Sciatic nerve (tissue), 2 donors: ENCODE data around the gene CUBN. TPM values are rescaled to one million over a fixed set of nuclear protein-coding genes. Genes with fewer than 3 reads are reported as not detected.

ENCODE experiments used
- ATAC-seq: fragments of 200-7000 bp; cut with Tn5 transposase; one replicate; pipeline ENCODE4 v1.9.1; 2020; ENCODE audit warnings: mild to moderate bottlenecking, moderate library complexity
- DNase-seq: peaks from one replicate; pipeline ENCODE4 v3.0.0-alpha.2; 2020; ENCODE audit warnings: low spot score
- intact Hi-C: fragments of 100-400 bp; cut with DNase I; formaldehyde crosslinking; loops from one replicate; pipeline ENCODE4 v1.14.2; 2022
- total RNA-seq: library from RNA; stranded (reverse); fragmentation: NEBNext Ultra II Directional; extraction: Animal tissue kit (Norgen Biotek cat#: 25700); gene quantifications from one replicate; pipeline ENCODE4 v1.2.1, GENCODE V29; 2021
- donor health status: DM: no; HTN: no; CAD: no.
- donor health status: DM: no; HTN: no; CAD: no.

The CUBN gene
- total RNA-seq, 1 donor from 2014 or later, result 27.6 TPM

DNA sequence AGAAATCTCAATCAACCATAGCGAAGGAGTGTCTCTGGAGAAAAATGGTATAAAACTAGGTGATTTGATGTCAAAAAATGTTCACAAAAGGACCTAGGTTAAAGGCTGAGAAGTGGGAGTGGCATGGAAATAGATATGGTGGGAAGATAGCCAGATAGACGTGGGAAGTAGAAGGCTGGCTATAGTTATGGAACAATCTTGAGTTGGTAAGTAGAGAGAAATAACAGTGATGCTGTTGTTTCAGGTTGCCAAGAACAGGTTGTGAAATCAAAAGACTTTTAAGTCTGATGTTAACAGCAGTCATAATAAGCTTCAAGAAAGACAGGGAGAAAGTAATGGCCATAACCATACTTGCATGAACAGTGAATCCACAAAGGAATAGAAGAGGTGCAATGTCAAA is 206.3 kb downstream of the CUBN start:
- ATAC-seq (peak; percentile 73), DNase-seq (no peak)
- intact Hi-C loops, result loop anchor here (5.0 kb wide), 1 partner anchor 81 kb away; no protein-coding TSS in a partner anchor

DNA sequence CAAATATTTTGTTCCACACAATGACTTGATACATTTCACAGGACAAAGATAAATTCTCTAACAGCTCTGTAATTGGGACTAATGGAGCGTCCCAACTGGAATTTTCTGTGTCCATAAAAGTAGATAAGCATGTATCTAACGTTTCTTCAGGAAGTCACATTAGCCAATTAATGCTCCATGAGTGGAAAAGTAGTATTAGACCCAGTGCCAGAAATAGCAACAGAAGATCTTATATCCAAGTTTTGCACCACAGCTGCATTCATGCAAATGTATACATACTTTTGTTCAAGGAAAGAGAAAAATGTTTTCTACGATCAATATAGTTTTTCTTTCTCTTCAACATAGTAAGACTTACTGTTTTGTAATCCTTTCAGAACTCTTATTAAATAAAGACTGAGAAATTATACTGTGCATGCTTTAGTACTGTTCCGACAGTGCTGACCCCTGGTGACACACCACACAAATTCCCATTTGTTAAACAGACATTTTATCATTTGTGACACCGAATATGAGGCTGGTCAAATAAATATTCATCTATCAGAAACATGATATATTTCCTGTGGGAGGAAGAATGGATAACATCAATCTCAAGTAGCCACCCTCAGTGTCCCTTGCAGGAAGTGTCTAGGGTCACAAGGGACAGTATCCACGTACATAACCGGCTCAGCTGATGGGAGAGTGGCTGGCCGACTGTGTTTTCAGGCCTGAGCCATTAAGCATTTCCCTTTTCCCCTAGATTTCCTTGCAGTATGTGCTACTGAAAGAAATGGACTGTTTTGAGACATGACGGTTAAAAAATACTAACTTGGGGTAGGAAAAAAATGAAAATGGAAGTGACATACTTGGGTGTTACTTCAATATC is 210.3 kb downstream of the CUBN start:
- intact Hi-C loops, result no loop called here
- ATAC-seq (peak; percentile 38), DNase-seq (no peak)

DNA sequence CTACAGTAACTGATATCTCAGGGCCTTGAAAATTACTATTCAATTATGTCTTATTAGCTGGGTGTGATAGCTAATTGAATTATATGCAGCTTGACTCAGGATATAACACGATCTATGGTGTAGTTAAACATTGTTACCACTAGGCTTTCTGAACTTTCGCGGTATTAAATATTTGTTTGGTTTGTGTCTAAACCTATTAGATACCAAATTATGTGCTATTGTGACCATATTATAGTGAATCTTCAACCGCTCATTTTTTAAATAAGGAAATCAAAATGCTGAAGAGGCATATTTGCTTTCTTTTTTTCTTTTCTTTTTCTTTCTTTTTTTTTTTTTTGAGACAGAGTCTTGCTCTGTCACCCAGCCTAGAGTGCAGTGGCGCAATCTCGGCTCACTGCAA is 213.1 kb downstream of the CUBN start:
- intact Hi-C loops, result no loop called here
- ATAC-seq, result no peak
- no peak for DNase-seq

DNA sequence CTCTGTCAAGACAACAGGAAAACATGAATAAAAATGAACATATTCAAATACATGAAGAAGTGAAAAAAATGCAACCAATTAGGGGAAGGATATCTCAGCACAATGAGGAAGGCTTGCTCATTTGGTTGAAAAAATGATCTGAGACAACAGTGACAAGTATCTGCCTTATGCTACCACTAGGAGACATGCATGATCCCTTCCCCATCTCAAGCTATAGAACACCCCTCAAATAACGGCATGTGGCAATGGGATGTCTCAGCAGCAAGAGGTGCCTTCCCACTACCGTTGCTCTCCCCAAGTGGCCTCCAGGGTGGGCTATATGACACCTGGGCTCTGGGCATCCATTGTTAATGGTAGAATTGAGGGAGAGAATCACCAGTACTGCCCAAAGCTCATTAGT is 214.3 kb downstream of the CUBN start:
- no peak for ATAC-seq
- no peak for DNase-seq
- intact Hi-C loops, result no loop called here

DNA sequence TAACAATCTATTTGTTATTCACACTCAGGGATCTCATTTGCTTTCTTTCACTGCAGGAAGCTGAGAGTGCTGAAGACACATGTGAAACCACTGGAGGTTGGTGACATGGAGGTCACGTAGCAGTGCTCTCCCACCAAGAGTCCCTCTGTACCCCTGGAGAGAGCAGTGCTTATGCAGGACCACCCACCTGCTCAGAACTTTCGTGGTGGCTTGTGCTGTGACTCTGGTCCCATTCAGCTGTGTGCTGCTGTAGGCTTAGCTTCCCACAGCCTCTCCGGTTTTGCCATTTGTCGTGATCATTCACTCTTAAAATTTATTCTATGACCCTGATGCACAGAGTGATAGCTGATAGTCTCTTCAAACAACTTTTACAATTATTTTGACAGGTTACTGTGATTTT is 216.3 kb downstream of the CUBN start:
- intact Hi-C loops, result no loop called here
- DNase-seq (no peak), ATAC-seq (no peak)

DNA sequence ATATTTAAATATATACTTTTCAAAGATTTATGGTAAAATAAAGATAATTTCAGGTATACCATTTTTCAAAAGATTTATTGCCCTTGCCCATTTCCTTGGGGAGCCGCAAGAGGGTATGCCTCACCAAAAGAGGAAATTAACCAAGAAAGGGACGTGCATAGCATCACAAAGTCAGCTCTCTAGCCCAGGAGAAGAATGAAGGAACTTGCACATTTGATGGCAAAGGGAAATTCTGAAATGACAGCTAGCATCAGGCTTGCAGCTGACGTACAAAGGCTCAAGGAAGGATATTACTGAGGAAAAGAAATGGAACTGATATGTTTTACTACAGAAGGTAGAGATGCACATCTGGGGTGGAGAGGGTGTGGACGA is 218.8 kb downstream of the CUBN start:
- DNase-seq, result no peak
- intact Hi-C loops, result no loop called here
- no peak for ATAC-seq

DNA sequence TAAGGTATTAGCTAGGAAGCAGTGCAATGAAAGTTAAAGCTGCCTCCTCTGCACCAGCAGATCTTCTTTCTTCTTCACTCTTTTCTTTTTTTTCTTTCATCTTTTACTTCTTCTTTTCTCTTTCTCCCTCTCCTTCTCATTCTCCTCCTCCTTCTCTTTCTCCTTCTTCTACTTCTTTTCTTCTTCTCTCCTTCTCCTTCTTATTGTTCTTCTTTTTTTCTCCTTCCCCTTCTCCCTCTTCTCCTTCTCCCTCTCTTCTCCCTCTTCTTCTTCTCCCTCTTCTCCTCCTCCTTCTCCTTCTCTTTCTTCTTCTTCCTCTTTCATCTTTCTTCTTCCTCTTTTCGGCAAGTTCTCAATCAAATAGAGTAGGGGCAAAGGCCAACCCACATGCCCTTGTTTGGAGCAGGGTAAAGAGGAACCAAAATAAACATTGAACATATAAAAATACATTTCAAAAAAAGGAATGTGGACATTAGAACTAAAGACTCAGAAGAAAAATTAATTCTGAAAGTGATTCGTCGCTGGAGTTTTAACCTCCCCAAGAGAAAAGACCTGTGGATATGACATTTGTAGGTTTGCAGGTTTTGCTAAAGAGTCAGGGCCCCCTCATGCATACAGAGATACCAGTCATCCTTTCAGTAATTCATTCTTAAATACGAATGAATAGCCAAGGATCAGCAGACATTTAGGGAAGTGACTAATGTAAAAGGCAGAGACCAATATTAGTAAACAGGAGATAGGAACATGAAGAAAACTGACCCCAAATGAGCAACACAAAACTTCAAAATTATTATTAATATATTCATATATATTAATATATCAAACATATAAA is 219.4 kb downstream of the CUBN start:
- intact Hi-C loops, result no loop called here
- no peak for ATAC-seq
- DNase-seq, result no peak

DNA sequence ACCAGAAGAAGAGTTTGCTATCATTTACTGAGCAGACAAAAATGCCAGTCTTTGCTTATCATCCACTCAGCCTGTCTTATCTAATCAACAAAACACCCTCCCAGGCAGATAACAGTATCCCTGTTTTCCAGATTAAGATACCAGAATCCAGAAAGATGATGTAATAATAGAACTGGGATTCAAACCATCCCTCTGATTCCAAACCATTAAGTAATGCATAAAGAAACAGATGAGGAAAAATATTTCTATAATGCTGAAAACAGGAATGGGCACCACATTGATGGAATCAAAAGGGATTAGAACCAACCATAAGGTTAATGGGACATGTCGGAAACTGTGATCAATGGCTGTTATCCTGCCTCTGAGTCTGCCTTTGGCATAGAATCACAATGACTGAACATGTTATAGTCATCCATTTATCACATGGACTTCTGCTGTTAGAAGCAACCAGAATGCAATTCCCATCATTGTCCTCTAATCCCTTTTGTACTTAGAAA is 220.3 kb downstream of the CUBN start:
- ATAC-seq, result no peak
- DNase-seq, result no peak
- intact Hi-C loops, result no loop called here

DNA sequence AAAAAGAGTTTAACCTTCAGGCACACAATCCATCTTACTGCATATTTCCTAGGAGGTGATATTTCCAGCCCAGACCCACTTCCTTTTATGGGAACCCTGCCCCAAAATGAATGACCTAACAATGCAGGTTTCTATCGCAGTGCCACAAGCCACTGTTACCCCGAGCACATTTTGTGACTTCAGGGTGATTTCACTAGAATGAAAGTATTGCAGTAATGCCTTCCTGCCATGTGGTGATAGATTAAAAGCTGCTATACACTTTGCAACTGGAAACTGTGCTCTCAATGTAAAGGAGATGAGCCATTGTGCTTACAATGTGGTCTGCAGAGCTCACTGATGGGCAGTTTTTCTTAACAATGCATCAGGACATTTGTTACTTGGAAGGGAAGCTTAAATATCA is 221.9 kb downstream of the CUBN start:
- DNase-seq (no peak), ATAC-seq (no peak)
- intact Hi-C loops, result no loop called here

DNA sequence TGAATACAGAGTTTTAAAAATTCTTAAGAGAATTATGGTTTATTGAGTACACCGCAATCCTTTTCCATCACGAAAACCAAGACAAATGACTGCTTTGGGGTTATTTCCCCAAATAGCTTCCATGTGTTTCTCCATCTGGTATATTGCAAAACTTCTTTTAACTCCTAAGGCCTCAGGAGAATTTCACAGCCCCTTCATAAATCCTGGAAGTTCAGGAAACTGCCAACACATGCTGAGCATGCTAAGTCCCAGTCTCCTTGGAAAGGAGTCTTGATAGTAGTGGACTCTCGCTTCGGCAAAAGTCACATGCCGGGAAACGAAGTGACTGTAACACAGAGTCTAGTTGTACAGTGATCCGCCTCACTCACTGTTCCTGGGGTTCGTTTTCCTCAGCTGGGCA is 224.3 kb downstream of the CUBN start:
- DNase-seq (no peak), ATAC-seq (peak; percentile 95)
- intact Hi-C loops, result no loop called here

DNA sequence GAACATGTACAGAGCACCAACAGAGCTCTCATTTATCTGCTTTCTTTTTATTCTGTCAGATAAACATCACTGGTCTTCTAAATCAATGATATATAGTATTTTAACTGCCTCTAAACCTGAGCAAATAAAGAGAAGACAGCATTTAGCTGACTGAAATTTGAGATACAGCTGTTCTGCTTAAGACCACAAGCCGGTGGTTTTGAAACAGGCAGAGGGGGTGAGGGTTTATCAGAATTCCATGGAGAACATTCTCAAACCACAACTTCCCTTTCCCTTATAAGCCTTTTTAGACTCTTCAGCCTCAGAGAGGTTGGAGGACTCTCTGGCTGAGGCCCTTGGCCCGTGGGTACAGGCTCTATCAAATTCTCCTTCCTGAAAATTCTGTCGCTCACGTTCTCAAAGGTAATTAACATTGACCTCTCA is 225.0 kb downstream of the CUBN start:
- intact Hi-C loops, result no loop called here
- DNase-seq (no peak), ATAC-seq (peak; percentile 86)

DNA sequence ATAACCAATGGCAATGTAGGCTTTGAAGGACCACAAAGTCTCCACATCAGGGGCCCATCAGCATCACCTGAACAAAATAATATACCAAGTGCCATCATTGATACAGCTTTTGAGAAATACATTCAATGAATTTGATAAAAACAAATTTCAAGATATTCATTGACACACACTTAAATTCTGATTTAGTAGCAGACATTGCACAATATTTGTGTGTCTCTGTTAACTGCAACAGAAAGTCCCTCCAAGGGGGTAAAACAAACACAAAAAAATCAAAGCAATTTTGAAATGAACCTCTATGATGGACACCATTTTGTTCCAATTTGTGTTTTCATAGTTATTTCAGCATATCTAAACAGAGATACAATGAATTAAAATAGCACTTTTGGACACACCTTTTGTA is 225.6 kb downstream of the CUBN start:
- ATAC-seq, result peak; percentile 38
- intact Hi-C loops, result no loop called here

DNA sequence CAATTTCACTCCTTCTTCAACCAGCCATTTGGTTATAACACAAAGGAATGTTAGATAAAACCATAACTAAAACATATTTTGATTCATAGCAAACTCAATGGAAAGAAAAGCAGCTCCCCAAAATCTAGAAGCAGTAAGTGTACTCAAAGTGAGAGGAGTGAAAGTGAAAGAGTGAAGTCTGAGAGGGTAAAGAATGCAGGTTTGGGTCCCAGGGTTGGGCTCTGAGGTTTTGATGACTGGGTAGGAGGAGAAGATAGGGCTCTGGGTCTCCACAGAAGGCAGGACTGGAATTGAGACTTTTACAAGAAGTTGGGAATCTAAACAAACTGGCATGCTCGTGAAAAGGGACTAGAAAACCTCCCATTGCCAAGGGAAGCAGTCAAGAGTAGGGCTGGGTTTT is 227.0 kb downstream of the CUBN start:
- intact Hi-C loops, result no loop called here

More for the DNA sequence above, 225.6 kb downstream of the CUBN start:
- no peak for DNase-seq

DNA sequence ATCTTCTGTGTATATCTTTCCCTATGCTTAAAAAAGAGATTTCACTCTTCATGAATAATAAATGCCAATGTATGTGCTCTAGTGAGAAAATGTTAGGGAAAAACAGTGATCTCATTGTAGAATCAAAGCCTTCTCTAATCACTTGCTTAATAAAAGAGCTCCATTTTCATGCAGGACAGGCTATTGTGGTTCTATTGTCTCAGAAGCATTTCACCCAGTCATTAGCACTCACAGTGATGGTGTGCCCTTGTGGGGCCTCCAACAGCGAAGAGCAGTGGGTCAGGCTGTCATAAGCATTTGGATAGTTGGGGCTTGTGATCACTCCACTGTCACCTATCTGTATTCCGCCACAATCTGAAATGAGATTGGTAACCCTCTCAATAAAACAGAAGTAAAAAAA is 228.5 kb downstream of the CUBN start:
- intact Hi-C loops, result no loop called here
- DNase-seq (no peak), ATAC-seq (no peak)

More for the DNA sequence above, 227.0 kb downstream of the CUBN start:
- ATAC-seq (no peak), DNase-seq (no peak)

DNA sequence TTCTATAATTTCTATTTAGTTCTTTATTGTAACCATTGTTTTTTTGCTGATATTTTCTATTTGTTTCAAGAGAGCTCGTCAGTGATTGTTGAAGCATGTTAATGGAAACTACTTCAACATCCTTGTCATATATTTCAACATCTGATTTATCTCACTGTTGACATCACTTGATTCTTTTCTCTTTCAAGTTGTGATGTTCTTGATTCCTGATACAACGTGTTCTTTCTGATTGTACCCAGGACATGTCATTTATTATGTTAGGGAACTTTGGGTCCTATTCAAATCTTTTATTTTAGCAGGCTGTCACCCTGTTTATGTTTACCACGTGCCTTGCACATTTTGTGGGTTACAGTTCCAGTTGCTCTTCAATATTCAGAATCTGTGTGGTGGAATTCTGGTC is 232.6 kb downstream of the CUBN start:
- ATAC-seq, result no peak
- DNase-seq, result no peak
- intact Hi-C loops, result no loop called here

DNA sequence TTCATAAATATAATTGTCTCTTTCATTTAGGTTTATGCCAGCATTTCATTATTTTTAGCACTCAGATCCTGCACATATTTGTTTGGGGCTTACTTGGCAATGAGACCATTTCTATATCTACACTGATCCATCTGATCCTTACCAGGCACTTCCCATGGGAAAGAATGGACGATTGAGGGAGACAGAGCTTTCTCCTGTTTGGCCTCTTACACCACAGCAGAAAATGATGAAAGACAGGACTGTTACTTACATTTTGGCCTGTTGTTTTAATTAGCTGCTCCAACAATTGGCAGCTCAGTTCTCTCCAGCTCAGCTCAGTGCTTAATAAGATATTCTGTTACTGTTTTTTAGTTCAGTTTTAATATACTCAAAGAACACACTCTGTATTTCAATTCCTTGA is 234.8 kb downstream of the CUBN start:
- DNase-seq (no peak), ATAC-seq (no peak)
- intact Hi-C loops, result no loop called here

DNA sequence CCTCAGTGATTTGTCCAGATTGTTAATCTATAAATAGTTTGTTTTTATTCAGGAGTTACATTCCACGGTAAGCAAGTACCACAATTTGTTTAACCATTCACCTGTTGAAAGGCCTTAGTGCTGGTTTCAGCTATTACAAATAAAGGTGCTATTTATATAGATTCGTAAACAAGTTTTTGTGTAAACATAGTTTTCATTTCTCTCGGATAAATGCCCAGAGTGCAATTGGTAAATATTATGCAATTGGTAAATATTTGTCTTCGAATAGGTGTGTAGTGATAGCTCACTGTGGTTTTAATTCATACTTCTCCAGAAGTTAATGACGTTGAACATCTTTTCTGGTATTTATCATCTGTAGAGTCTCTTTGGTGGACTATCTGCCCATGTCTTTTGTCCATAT is 235.9 kb downstream of the CUBN start:
- intact Hi-C loops, result no loop called here
- ATAC-seq (no peak), DNase-seq (no peak)

DNA sequence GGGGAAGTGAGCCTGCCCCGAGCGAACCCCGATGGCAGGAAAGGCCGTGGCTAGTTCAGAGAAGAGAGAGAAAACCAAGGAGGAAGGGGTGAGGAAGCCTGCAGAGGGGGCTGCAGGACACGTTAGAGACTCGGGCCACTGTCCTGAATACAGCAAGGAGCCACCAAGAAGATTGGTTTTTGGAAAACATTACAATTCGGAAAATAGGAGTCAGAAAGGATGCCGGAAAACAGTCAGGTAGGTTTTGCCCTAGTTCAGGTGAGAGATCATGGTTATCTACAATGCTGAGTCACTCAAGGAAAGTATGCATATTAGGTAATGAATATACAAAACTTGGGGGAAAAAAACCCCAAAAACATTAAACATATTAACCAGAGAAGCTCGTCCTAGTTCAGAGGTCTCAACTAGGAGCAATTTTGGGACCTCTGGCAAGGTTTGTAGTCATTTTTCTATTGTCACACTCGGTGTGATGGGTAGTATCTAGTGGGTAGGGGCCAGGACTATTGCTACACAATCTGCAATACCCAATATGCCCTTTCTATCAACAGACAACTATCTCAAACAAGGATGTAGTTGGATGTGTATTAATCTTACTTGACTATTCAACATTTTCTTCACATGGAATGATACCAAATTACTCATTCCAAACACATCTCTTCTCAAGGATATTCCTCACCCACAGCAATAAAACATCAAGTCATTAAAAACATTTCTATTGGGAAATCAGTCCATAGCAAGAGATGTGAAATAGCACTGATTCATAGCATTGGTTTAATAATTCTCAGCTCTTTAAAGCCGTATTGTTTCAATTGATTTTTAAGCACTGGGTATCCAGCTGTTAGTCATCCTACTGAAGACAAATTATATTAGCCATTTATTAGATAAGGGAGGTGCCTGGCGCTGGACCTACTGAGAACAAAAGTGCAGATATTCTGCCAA is 238.0 kb downstream of the CUBN start:
- intact Hi-C loops, result no loop called here
- DNase-seq (no peak), ATAC-seq (peak; percentile 95)

DNA sequence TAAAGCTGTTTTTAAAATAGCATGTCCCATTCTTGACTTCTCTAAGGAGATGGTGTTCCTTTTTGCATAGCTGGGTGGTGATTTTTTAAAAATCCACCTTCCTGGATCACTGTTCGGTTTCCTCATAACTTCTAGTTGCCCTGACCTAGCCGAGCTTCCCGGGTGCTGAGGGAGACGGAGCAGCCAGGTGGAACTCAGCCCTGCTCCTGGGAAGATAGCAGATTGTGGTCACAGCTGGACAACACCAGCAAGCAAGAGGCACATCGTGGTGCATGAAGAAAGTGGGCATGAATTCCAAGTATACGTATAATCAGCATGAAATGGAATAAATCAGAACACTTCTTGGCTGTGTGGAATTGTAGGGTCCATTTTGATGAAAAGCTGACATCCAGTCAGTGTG is 238.9 kb downstream of the CUBN start:
- ATAC-seq, result peak; percentile 16
- DNase-seq, result no peak
- intact Hi-C loops, result no loop called here
